ENCODE results near the gene LRRFIP1. TPM values are rescaled to one million over a fixed set of nuclear protein-coding genes. Genes with fewer than 3 reads are reported as not detected.

The LRRFIP1 gene
- polyA plus RNA-seq, 1 donor from 2014 or later = 96.3 TPM

DNA sequence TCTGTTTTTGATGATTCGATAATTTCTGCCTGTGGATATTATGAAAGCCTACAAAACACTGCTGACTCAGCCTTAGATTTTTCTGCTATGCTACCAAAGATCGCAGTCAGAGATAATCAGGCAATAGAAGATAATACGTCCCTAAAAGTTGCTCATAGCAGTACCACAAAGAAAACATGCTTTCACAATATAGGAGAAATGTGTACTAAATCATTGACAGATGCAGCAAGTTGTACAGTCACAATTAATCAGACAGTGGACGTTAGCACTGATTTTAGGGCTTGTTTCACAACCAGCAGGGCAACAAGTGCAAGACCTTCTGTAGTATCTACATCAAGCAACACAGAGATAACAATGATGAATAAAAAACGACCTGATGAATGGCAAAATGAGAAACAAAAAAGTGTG, 190.7 kb downstream of the LRRFIP1 start:
- no peaks in the 10 kb centered on the region for H3K79me2 ChIP-seq (replicated peaks; ENCODE audit: insufficient read depth, low read length)
- no peaks in the 10 kb centered on the region for H3K9me3 ChIP-seq (ENCODE audit: low read length)
- H3K9ac ChIP-seq (ENCODE audit: low read length) = no peak overlapping the region
- H2AFZ ChIP-seq (ENCODE audit: low read depth, low read length) = no peak overlapping the region
- H3K27ac ChIP-seq (ENCODE audit: low read length) = no peak overlapping the region
- H3K9me2 ChIP-seq (ENCODE audit: insufficient read depth, low read length) = no peaks in the 10 kb centered on the region
- H3K4me3 ChIP-seq (ENCODE audit: low read length) = no peak overlapping the region
- TF ChIP-seq EP300 (conservative IDR thresholded peaks at IDR 0.05; ENCODE audit: poor library complexity, severe bottlenecking) (no peak), TAF1 (IDR thresholded peaks at IDR 0.05; ENCODE audit: low read depth) (no peak), POLR2AphosphoS5 (IDR thresholded peaks at IDR 0.05) (no peak)
- TF ChIP-seq, protein P1, sequence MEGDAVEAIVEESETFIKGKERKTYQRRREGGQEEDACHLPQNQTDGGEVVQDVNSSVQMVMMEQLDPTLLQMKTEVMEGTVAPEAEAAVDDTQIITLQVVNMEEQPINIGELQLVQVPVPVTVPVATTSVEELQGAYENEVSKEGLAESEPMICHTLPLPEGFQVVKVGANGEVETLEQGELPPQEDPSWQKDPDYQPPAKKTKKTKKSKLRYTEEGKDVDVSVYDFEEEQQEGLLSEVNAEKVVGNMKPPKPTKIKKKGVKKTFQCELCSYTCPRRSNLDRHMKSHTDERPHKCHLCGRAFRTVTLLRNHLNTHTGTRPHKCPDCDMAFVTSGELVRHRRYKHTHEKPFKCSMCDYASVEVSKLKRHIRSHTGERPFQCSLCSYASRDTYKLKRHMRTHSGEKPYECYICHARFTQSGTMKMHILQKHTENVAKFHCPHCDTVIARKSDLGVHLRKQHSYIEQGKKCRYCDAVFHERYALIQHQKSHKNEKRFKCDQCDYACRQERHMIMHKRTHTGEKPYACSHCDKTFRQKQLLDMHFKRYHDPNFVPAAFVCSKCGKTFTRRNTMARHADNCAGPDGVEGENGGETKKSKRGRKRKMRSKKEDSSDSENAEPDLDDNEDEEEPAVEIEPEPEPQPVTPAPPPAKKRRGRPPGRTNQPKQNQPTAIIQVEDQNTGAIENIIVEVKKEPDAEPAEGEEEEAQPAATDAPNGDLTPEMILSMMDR (IDR thresholded peaks at IDR 0.05; ENCODE audit: poor library complexity, severe bottlenecking) = no peak
- H3K4me2 ChIP-seq (ENCODE audit: low read length) = no peak overlapping the region
- H3F3A ChIP-seq (ENCODE audit: insufficient read depth, low read length, poor library complexity, severe bottlenecking) = no peaks in the 10 kb centered on the region
- H3K27me3 ChIP-seq (ENCODE audit: insufficient read depth, low read depth, low read length) = no peaks in the 10 kb centered on the region
- H4K20me1 ChIP-seq (ENCODE audit: insufficient read depth) = no peaks in the 10 kb centered on the region
- no peaks in the 10 kb centered on the region for H3K36me3 ChIP-seq (ENCODE audit: insufficient read depth, low read length)

DNA sequence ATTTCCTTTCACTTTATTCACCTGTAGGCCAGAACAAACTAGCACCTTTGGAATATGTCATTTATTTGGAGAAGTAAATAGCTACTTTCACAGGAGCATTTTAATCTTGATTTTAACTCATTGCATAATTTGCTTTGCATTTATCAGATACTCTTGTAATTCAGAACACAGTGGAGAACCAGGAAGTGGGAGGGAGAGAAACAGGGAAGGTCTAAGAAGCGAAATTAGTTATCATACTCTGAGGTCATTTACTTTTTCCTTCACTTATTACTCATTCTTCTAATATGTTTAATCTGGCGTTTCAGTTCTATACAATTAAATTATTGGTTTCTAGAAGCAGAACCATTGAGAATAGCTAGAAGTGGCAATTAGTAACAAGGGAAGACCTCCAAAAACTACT, 191.8 kb downstream of the LRRFIP1 start:
- H3K9me2 ChIP-seq (ENCODE audit: insufficient read depth, low read length) = no peaks in the 10 kb centered on the region
- H4K20me1 ChIP-seq (ENCODE audit: insufficient read depth) = no peaks in the 10 kb centered on the region
- no peaks in the 10 kb centered on the region for H3K79me2 ChIP-seq (replicated peaks; ENCODE audit: insufficient read depth, low read length)
- no peaks in the 10 kb centered on the region for H3K36me3 ChIP-seq (ENCODE audit: insufficient read depth, low read length)
- H3K9me3 ChIP-seq (ENCODE audit: low read length) = no peaks in the 10 kb centered on the region
- H3K9ac ChIP-seq (ENCODE audit: low read length) = no peak overlapping the region
- no peak overlapping the region for H3K27ac ChIP-seq (ENCODE audit: low read length)
- TF ChIP-seq MXI1 (conservative IDR thresholded peaks at IDR 0.05; ENCODE audit: poor library complexity, severe bottlenecking) (no peak), RAD21 (conservative IDR thresholded peaks at IDR 0.05) (no peak), EP300 (conservative IDR thresholded peaks at IDR 0.05; ENCODE audit: poor library complexity, severe bottlenecking) (no peak), SMC3 (conservative IDR thresholded peaks at IDR 0.05; ENCODE audit: poor library complexity) (no peak), EZH2 (IDR thresholded peaks at IDR 0.05; ENCODE audit: borderline replicate concordance, insufficient read depth, low read length, poor library complexity, severe bottlenecking) (no peak), POLR2AphosphoS5 (IDR thresholded peaks at IDR 0.05) (no peak), TAF1 (IDR thresholded peaks at IDR 0.05; ENCODE audit: low read depth) (no peak)
- TF ChIP-seq, protein P1 (IDR thresholded peaks at IDR 0.05; ENCODE audit: poor library complexity, severe bottlenecking) = no peak
- no peak overlapping the region for H2AFZ ChIP-seq (ENCODE audit: low read depth, low read length)
- H3F3A ChIP-seq (ENCODE audit: insufficient read depth, low read length, poor library complexity, severe bottlenecking) = no peaks in the 10 kb centered on the region
- H3K4me2 ChIP-seq (ENCODE audit: low read length) = no peak overlapping the region
- H3K27me3 ChIP-seq (ENCODE audit: insufficient read depth, low read depth, low read length) = no peaks in the 10 kb centered on the region
- no peak overlapping the region for H3K4me3 ChIP-seq (ENCODE audit: low read length)

DNA sequence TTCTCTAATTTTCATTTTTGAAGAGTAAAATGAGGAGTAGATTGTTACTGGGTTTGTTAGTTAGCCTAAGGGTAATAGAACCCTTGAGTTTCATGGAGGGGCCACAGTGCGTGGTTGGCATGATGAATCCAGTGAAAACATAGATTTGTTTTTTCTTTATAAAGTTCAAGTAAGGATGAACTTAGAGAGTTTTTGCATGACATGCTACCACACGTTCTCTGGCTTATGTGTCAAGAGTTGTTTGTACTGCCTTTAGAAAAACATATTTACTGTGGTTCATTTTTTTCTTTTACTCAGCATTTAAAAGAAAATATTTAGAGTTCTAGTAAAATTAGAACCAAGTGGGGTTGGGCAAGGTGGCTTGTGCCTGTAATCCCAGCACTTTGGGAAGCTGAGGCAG, 193.0 kb downstream of the LRRFIP1 start:
- Histone ChIP-seq H3K9me3 (ENCODE audit: low read length) (no peaks in the 10 kb centered on the region), H3K4me2 (ENCODE audit: low read length) (no peak overlapping the region), H3F3A (ENCODE audit: insufficient read depth, low read length, poor library complexity, severe bottlenecking) (no peaks in the 10 kb centered on the region), H4K20me1 (ENCODE audit: insufficient read depth) (no peaks in the 10 kb centered on the region), H3K79me2 (replicated peaks; ENCODE audit: insufficient read depth, low read length) (no peaks in the 10 kb centered on the region), H3K9me2 (ENCODE audit: insufficient read depth, low read length) (no peaks in the 10 kb centered on the region), H2AFZ (ENCODE audit: low read depth, low read length) (no peak overlapping the region), H3K27me3 (ENCODE audit: insufficient read depth, low read depth, low read length) (no peaks in the 10 kb centered on the region), H3K36me3 (ENCODE audit: insufficient read depth, low read length) (no peaks in the 10 kb centered on the region), H3K4me3 (ENCODE audit: low read length) (no peak overlapping the region), H3K9ac (ENCODE audit: low read length) (no peak overlapping the region), H3K27ac (ENCODE audit: low read length) (no peak overlapping the region)
- TF ChIP-seq RAD21 (conservative IDR thresholded peaks at IDR 0.05) (no peak), SMC3 (conservative IDR thresholded peaks at IDR 0.05; ENCODE audit: poor library complexity) (no peak)
